Tibial artery (tissue), 4 donors: ENCODE results near the gene PCNX3.

Source experiments
- DNase-seq, 2 donors: peaks; one replicate each; pipeline ENCODE4 v3.0.0-alpha.2; 2019
- H3K27ac ChIP-seq, 2 donors: fragments of 200-600 bp; sonication (generic) in 1 of 2; 1 replicate in 1 of 2; 2 replicates in 1 of 2; pipeline ENCODE4 v1.5.1; 2018 to 2019; ENCODE audit warnings: mild to moderate bottlenecking in 1 of 2
- H3K27me3 ChIP-seq, 2 donors: fragments of 200-600 bp; sonication (generic) in 1 of 2; one replicate each; pipeline versions ENCODE4 v1.5.1 to v1.6.0; 2016 to 2019
- H3K36me3 ChIP-seq, 3 donors: fragments of 200-600 bp; sonication (generic) in 2 of 3; one replicate each; pipeline ENCODE4 v1.5.1; 2016 to 2019; ENCODE audit warnings: mild to moderate bottlenecking in 2 of 3
- H3K4me1 ChIP-seq, 4 donors: fragments of 200-600 bp; sonication (generic) in 2 of 4; 1 replicate in 3 of 4; 2 replicates in 1 of 4; pipeline ENCODE4 v1.5.1; 2016 to 2019
- H3K4me3 ChIP-seq, 2 donors: fragments of 200-600 bp; sonication (generic) in 1 of 2; 1 replicate in 1 of 2; 2 replicates in 1 of 2; pipeline ENCODE4 v1.5.1; 2018 to 2019; ENCODE audit warnings: mild to moderate bottlenecking in 2 of 2
- H3K9me3 ChIP-seq, 3 donors: fragments of 200-600 bp; sonication (generic) in 1 of 3; one replicate each; pipeline ENCODE4 v1.5.1; 2016 to 2019
- CTCF ChIP-seq, 2 experiments: fragments of 200-600 bp in 1 of 2; fragments of 450-650 bp in 1 of 2; IDR thresholded peaks; one replicate each; pipeline ENCODE4 v1.5.1; 2017 to 2019; ENCODE audit warnings: antibody characterized with exemption in 2 of 2, mild to moderate bottlenecking in 1 of 2, moderate library complexity in 1 of 2
- intact Hi-C: fragments of 100-400 bp; cut with DNase I; formaldehyde crosslinking; loops from one replicate; pipeline ENCODE4 v1.15.0; 2023; ENCODE audit warnings: low total_unique reads

PCNX3 gene

GRCh38 chr11:65652511-65653228 is 37.1 kb downstream of the PCNX3 start:
- TF ChIP-seq CTCF (IDR thresholded peaks at IDR 0.05) = peak in 1 of 2 experiments; percentile 32
- intact Hi-C loops = no loop called here
- peak overlapping the region; percentile 55 to 61 for H3K4me3 ChIP-seq
- peak overlapping the region; percentile 92 to 94 for H3K27ac ChIP-seq
- peak; percentile 89 to 97 for DNase-seq
- H3K36me3 ChIP-seq = peaks cover 37 to 63% (median 49%) of the 10 kb centered on the region in 3 donors
- H3K27me3 ChIP-seq = no peaks in the 10 kb centered on the region
- peaks cover 6 to 50% (median 31%) of the 10 kb centered on the region in 4 donors for H3K4me1 ChIP-seq
- H3K9me3 ChIP-seq = no peaks in the 10 kb centered on the region

- DNase-seq = no peak
- H3K27me3 ChIP-seq = no peaks in the 10 kb centered on the region
- peak overlapping the region; percentile 92 to 94 for H3K27ac ChIP-seq
- TF ChIP-seq CTCF (IDR thresholded peaks at IDR 0.05) = no peak
- intact Hi-C loops = no loop called here
- peak overlapping the region; percentile 55 to 61 for H3K4me3 ChIP-seq
- H3K9me3 ChIP-seq = no peaks in the 10 kb centered on the region
- peaks cover 6 to 50% (median 26%) of the 10 kb centered on the region in 4 donors for H3K4me1 ChIP-seq
- peaks cover 45 to 71% (median 58%) of the 10 kb centered on the region in 3 donors for H3K36me3 ChIP-seq
These were observed 38.0 kb downstream of the PCNX3 start for GRCh38 chr11:65653229-65654225.

- Histone ChIP-seq H3K36me3 (peaks cover 57 to 71% (median 64%) of the 10 kb centered on the region in 3 donors), H3K4me3 (no peak overlapping the region), H3K27me3 (no peaks in the 10 kb centered on the region), H3K27ac (peak overlapping the region in 1 of 2 donors; percentile 94), H3K9me3 (no peaks in the 10 kb centered on the region), H3K4me1 (peaks cover 6 to 42% (median 32%) of the 10 kb centered on the region in 4 donors)
- intact Hi-C loops = no loop called here
- no peak for DNase-seq
- no peak for TF ChIP-seq CTCF (IDR thresholded peaks at IDR 0.05)
These were observed 39.1 kb downstream of the PCNX3 start for GRCh38 chr11:65654375-65655349.

GRCh38 chr11:65655570-65656332 is 40.2 kb downstream of the PCNX3 start:
- no peaks in the 10 kb centered on the region for H3K9me3 ChIP-seq
- peaks cover 66 to 71% (median 67%) of the 10 kb centered on the region in 3 donors for H3K36me3 ChIP-seq
- no peak for DNase-seq
- no peak overlapping the region for H3K27ac ChIP-seq
- intact Hi-C loops = no loop called here
- H3K4me3 ChIP-seq = no peak overlapping the region
- no peaks in the 10 kb centered on the region for H3K27me3 ChIP-seq
- no peak for TF ChIP-seq CTCF (IDR thresholded peaks at IDR 0.05)
- H3K4me1 ChIP-seq = peaks cover 6 to 50% (median 42%) of the 10 kb centered on the region in 4 donors
